Stimulated activated CD4-positive, alpha-beta T cell treated with anti-CD3 and anti-CD28 coated beads, TNF-alpha, amount 100 ng/mL, for 1 hour (primary cell): ENCODE measurements around the gene STH.

Source experiments
- DNase-seq, 3 donors: peaks; one replicate each; pipeline ENCODE4 v3.0.0-alpha.2; 2020; ENCODE audit warnings: low read depth in 3 of 3, low spot score in 1 of 3

The STH gene

GRCh38 chr17:46026166-46027047, 27.4 kb downstream of the STH start:
- no peak for DNase-seq

DNA sequence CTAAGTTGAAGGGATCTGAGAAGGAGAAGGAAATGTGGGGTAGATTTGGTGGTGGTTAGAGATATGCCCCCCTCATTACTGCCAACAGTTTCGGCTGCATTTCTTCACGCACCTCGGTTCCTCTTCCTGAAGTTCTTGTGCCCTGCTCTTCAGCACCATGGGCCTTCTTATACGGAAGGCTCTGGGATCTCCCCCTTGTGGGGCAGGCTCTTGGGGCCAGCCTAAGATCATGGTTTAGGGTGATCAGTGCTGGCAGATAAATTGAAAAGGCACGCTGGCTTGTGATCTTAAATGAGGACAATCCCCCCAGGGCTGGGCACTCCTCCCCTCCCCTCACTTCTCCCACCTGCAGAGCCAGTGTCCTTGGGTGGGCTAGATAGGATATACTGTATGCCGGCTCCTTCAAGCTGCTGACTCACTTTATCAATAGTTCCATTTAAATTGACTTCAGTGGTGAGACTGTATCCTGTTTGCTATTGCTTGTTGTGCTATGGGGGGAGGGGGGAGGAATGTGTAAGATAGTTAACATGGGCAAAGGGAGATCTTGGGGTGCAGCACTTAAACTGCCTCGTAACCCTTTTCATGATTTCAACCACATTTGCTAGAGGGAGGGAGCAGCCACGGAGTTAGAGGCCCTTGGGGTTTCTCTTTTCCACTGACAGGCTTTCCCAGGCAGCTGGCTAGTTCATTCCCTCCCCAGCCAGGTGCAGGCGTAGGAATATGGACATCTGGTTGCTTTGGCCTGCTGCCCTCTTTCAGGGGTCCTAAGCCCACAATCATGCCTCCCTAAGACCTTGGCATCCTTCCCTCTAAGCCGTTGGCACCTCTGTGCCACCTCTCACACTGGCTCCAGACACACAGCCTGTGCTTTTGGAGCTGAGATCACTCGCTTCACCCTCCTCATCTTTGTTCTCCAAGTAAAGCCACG, 28.3 kb downstream of the STH start:
- DNase-seq, result no peak

- DNase-seq, result no peak
Observed at GRCh38 chr17:46027976-46028325, 28.9 kb downstream of the STH start.

DNA sequence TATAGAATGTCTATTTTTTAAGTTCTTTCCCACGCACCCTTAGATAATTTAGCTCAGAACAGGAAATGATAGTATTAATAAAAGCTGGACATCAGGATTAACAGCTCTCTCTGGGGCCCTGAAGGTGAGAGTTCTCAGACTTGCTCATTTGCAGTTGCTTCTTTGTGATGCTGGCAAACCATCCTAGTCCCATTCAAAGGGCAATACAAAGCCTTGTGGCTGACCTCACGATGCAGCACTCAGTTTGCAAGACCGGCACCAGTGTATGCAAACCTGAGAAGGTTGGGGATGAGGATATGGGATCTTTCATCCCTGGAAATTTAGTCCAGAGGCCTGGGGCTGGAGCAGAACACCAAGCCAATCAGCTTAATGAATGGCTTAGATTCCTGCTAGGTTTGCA, 29.3 kb downstream of the STH start:
- no peak for DNase-seq

GRCh38 chr17:46028981-46029565, 30.0 kb downstream of the STH start:
- DNase-seq, result no peak

DNA sequence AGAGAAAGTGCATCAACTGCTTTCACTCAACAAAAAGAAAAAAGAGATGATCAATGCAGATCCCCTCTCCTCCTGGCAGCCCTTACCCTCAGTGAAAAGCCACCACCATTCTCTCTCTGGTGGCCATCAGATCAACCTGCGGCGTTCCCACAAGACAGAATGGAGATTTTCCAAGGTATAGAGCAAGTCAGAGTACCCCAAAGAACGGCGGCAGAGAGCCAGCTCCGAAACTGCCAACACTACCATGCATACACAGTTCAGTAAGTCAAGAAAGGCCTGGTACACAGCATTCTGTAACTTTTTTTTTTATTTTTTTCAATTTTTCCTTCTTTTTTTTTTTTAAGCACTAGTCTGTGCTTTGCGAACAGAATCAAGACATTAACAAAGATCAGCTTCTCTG, 30.6 kb downstream of the STH start:
- DNase-seq, result no peak

GRCh38 chr17:46030752-46031151, 31.7 kb downstream of the STH start:
- no peak for DNase-seq

DNA sequence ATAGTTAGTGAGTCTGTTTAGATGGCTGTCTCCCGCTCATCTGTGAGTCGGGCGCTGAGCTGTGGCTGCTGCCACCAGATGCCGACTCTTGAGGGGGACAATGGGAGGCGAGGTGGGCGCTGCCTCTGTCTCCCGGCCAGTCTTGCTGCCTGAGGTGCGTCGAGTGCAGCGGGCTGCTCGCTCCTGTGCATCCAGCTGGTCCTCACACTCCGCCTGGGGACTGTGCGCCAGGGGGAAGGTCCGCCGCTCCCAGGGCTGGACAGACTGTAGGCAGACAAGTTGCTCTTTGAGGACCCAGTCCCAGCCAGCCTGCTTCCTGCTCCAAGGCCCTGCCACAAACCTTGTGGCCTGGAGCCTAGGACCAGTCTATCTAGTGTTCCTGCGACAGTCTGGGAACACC, 32.4 kb downstream of the STH start:
- no peak for DNase-seq

DNA sequence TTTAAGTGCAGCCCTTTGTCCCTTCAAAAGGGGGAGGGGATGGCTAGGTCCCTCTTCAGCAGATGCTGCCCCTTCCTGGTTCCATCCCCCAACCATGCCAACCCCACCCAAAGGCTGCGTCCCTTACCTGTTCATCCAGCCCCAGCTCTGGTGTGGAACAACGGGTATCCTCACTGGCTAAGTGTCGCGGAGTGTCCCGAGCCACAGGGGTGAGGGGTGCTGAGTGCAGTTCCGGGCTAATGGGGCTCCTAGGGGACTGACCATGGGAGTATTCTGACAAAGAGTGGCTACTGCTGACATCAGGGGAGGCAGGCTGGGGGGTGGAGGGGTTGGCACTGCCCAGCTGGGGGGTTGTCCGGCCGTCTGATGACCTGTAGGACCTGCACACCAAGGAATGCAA, 32.9 kb downstream of the STH start:
- DNase-seq, result no peak

GRCh38 chr17:46032909-46033308, 33.9 kb downstream of the STH start:
- no peak for DNase-seq

DNA sequence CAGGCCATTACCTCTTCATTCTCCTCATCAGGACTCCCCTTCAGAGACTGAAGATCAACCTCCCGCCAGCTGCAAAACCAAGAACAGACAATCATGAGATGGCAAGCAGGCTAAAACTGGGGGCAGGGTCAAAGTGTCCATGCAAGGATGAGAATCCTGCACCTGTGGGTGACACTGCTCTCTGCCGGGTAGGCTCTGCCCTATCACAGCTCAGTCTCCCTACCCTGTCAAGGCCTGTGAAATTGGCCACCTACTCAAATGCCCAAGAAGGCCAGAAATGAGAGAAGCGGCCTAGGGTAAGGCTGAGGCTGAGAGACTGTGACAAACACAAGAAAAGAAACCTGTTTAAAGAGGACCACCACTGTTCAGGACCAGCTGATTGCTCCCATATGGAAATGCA, 34.3 kb downstream of the STH start:
- DNase-seq, result no peak

GRCh38 chr17:46035112-46035818, 36.2 kb downstream of the STH start:
- no peak for DNase-seq

DNA sequence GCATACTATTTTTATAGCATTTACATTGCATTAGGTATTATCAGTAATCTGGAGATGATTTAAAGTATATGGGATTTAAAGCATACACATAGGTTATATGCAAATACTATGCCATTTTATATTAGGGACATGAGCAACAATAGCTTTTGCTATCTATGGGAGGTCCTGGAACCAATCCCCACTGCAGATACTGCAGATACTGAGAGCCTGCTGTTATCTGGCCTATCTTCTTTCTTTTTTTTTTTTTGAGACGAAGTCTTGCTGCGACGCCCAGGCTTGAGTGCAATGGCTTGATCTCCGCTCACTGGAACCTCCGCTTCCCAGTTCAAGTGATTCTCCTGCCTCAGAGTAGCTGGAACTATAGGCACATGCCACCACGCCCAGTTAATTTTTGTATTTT, 37.4 kb downstream of the STH start:
- no peak for DNase-seq

DNA sequence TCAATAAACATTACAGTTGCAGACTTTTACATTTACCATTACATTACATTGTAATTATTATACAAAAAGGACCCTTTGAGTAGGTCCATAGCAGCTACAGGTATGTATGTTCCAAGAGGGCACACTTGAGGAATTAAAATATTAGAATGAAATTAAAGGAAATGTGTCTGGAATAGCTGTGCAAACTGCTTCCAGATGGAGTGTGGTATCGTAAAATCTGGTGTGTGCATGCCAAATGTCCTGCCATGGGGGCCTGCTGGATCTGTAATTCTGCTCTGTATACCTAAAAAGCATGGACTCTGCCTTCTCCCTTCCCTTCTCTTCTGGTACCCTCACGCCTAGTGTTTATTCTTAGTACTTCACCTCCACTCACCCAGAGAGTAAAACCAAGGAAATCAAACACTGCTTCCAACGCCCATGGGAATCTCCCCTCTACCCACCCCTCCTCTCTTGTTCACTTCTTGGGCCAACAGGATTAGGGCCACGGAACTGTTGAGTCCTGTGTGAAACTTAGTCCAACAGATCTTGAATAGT, 38.7 kb downstream of the STH start:
- DNase-seq, result no peak

- DNase-seq, result no peak
Observed at GRCh38 chr17:46038414-46038813, 39.4 kb downstream of the STH start.

DNA sequence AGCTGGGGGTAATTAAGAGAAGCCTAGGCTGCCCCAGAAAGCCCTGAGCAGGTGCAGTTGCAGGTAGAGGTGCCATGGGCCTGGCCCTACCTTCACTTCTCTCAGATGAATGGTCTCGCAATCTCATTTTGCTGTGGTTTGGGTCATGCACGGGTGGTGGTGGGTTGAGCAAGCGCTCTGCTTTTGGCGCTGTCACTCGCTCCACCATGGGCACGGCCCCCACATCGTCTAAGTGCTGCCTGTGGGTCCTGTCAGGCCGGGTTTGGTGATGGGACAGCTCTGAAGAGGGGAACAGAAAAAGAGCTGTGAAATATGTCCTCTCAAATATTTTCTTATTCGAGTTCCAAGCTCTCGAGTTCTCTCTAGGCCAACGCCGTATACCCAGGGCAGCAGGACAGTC, 39.9 kb downstream of the STH start:
- DNase-seq, result no peak

- DNase-seq, result no peak
Observed at GRCh38 chr17:46039592-46040186, 40.6 kb downstream of the STH start.

DNA sequence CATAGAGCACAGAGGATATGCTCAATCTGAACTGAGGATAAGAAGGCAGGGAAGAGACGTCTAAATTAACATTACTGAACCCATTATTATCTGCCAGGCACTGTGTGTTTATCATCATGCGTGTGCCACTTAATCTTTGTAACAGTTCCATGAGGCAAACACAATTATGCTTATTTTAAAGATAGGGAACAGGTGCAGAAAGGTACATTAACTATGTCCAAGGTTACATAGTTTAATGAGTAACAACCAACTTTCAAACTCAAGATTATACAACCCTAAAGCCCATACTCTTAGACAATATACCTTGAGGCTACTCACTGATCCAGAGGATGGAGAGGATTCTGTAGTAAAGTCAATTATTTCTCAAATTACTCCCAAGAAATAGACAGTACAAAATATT, 43.2 kb downstream of the STH start:
- no peak for DNase-seq

GRCh38 chr17:46042925-46043324, 43.9 kb downstream of the STH start:
- DNase-seq, result no peak

- DNase-seq, result no peak
Observed at GRCh38 chr17:46043606-46044005, 44.6 kb downstream of the STH start.
